Ramos (cell line): Measurements from ENCODE around the gene TOX4.
"Not testable (repeated sequence)": the region's sequence is repeated elsewhere in the genome, so short reads cannot be mapped to it uniquely, and the experiment has no call there.

Experiments
- in situ Hi-C: fragments of 300-500 bp; cut with MboI; formaldehyde crosslinking; loops from one replicate; pipeline ENCODE4 v1.14.3; 2022; ENCODE audit warnings: low sequenced_read_pairs; ENCODE audit not compliant: unreplicated experiment

Gene TOX4

DNA sequence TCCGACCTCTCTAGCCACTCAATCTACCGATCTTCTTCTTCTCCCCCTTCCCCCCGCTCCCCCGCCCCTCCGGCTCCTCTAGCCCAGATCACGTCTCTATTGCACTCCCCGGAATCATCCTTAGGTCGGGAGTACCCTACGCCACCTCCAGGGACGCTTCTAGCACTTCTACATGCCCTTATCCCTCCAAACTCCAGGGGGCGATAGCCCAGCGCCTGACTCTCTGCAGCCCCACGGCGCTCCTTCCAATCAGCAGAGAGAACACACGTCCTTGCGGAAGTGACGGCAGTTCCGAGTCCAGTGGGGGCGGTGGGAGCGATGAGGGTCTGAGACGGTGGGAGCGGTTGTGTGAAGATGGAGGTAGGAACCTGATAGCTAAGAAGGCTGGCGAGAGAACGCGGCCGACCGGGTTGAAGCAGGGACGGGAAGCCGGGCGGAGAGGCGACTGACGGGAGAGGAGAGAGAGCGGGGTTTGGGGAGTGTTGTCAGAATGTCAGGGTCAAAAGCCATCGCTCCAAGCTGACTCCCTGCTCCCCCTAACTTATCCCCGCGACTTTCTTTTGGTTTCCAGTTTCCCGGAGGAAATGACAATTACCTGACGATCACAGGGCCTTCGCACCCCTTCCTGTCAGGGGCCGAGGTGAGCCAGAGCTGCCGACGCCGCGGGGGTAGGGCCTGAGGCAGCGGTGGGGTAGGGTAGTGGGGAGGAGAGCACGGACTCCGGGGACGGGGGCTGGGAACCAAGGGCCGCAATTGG is at the start of gene TOX4, which contains the start of gene RAB2B:
Gene TOX4 (plus strand): TSS at position 271 of the 757 bp plus-strand sequence. CDS start 84 bp downstream, at position 355.
Gene RAB2B (minus strand): TSS at position 35 of the 757 bp plus-strand sequence. CDS start 87 bp downstream, outside the sequence.
- in situ Hi-C loops: no loop called here

- in situ Hi-C loops: no loop called here
Measured at GRCh38 chr14:21428930-21429329, 48.1 kb upstream of the TOX4 start.

- in situ Hi-C loops: loop anchor here (5.0 kb wide), 1 partner anchor 34 kb away; no protein-coding TSS in a partner anchor
Measured at GRCh38 chr14:21431126-21431525, 45.9 kb upstream of the TOX4 start.

GRCh38 chr14:21436567-21437062 is 40.4 kb upstream of the TOX4 start:
- in situ Hi-C loops: no loop called here

GRCh38 chr14:21437063-21437901 is 39.7 kb upstream of the TOX4 start:
- in situ Hi-C loops: no loop called here

- in situ Hi-C loops: no loop called here
Measured at GRCh38 chr14:21440859-21441258, 36.1 kb upstream of the TOX4 start.

- in situ Hi-C loops: not testable (repeated sequence)
Measured at GRCh38 chr14:21442657-21443056, 34.3 kb upstream of the TOX4 start.

DNA sequence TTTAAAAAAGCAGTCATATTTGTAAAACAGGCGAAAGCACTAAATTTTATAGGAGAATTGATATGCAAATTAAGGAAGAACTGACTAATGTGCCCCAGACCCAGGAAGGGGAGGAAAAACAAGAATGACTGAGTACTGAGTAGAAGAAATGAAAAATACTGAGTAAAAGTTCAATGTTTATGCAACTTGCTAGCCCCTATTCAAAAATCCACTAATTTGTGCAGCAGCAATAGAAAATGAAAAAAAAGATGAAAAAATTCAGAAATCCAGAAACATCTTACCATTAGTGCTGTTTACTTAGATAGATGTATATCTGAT is 27.1 kb upstream of the TOX4 start:
- in situ Hi-C loops: no loop called here

DNA sequence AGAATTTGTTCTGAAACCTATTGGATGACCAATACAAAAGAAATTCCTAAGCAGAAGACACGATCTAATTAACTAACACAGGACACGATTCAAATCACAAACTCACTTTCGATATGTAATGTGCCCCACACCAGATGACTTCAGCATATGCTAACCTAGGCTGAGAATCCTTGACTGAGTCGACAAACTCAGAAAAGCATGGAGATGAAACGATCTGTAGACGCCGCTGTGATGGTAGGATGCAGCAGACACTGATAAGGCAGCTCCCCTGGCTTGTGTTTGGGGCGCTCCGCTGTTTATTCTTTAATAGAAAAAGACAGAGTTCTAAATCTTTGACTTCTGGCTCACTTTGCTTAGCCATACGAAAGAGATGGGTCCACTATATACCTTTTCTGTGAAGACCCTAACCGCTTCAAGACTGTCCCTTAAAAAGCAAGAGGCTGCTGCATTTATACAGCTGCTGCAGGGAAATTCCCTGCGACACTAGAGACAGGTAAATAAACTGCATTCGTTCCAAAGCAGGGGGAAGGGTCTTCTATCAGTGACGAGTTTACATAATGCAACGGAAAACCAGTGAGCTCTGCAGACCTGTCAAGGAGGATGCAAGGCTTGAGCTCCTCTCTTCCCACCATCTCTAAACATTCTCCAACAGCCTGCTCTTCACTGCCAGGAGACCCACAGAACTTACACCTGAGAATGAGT is 22.0 kb upstream of the TOX4 start:
- in situ Hi-C loops: no loop called here

DNA sequence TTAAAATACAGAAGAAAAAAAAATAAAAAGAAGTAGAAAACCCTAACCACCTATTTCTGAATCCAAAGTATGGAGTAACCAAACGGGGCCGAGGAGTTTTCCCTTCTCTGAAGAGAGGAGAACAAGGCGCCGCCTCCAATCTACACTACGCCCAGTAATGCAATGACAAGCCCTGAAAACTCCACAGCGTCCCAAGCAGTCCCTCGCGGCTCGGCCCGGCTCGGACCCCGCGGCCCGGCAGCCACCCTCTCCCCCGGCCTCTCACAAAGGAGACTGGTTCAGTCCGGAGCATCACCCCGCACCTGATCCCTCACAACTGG is 21.4 kb upstream of the TOX4 start:
- in situ Hi-C loops: no loop called here

DNA sequence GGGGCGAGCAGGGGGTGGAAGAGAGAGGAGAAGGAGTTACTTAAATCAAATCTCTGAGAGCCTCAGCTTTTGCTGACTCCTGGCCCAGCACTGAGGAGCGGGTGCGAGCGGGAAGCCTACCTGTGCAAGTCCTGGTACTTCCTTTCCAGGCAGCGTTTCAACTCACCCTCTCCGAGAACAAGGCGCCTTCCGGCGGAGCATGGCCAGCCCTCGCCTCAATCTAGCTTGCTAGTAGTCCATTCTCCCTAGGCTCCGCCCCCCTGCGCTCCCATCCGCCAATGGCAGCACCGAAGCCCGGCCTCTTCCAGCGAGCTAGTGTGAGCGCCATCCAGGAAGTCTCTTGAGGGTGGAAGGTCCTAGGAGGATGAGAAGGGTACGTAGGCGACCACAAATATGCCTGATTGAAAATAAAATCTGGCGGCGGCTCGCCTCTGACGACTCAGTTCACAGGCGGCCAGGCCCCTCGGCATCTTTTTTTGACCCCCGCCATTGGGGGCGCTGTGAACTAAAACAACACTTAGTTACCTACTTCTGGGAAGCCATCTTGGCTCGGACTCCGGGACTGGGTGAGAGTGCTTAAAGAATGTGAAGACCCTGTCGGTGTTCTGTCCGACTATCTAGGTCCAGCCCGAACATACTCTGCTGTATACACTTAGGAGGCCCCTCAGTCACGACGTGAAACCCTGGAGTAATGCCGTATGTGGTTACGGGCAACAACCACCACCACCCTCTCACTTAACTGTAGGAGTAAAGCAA is 20.9 kb upstream of the TOX4 start, which contains the start of gene CHD8:
Gene CHD8 (minus strand): TSS at position 212 of the 756 bp plus-strand sequence. CDS start 24,480 bp downstream, outside the sequence.
- in situ Hi-C loops: no loop called here

- in situ Hi-C loops: loop anchor here (10.0 kb wide), 1 partner anchor 87 kb away; no protein-coding TSS in a partner anchor
Measured at GRCh38 chr14:21467616-21468015, 9.4 kb upstream of the TOX4 start.

GRCh38 chr14:21475767-21476522 is 1.1 kb upstream of the TOX4 start:
- in situ Hi-C loops: no loop called here

GRCh38 chr14:21476523-21476924 is 471 bp upstream of the TOX4 start:
- in situ Hi-C loops: no loop called here

DNA sequence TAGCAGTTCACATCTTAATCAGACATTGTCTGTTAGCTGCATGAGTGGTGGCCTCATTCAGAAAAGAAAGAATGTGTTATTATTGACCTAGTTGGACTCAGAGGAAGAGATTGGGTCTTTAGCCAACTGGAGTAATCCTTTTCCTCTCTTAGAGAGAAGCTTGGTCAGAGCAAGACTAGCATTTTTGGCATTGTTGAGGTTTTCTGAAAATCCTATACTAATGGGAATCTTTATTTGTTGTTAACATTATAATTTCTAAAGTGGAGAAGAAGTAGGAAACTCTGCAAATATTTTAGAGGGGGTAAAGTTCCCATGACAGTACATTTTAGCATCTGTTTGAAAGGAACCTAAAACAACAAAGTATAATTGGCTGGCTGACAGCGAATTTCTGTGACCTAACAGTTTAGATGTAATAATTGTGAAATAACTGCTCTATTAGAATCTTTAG is 9.7 kb downstream of the TOX4 start:
- in situ Hi-C loops: no loop called here

DNA sequence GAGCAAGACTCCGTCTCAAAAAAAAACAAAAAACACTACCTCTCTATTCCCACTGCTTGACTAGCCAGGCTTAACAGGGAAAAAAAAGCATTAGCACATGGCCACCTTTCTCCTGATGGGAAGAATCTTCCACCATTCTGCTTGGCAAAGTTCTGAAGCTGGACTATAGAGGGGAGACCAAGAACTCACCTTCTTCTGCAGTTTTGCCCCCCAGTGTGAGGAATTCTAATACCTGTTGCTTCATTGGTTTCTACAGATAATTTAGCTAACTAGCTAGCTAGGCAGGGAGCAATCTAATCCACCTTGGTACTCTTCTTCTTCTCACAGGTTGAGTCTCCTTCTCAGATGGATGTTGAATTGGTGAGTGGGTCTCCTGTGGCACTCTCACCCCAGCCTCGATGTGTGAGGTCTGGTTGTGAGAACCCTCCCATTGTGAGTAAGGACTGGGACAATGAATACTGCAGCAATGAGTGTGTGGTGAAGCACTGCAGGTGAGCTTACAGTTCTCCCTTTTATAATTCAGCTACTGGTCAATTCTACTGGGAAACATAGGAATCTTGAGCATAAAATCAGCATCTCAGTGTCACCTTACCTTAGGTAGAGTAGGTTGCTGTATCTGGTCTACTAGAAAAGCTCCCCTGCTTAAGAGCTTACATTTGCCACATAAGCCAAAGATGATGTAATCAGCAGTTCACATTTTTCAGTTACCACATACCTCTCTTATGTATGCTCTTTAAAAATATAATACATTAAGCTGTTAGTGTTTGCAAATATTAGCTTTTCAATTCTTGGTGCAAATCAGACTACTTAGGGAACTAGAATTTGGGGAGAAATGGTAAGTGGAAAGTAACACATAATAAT is 18.1 kb downstream of the TOX4 start:
- in situ Hi-C loops: no loop called here

DNA sequence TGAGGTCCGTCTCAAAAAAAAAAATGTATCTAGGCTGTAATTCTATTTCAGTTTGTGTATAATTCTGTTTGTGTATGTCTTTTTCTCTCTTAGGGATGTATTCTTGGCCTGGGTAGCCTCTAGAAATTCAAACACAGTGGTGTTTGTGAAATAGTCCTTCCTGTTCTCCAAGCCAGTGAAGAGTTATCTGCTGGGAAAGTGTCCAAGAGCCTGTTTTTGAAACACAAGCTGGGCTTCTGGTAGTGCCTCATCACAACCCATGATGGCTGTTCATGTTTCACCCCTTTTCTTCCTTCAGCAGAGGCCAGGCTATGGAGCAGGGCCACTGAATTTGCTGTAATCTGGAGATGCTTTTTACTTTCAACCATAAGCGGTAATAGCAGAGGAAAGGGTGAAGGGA is 19.5 kb downstream of the TOX4 start:
- in situ Hi-C loops: no loop called here
